WTC11 (cell line): Measurements from ENCODE around the gene CRYBB2. TPM values are rescaled to one million over a fixed set of nuclear protein-coding genes. Genes with fewer than 3 reads are reported as not detected.

Experiments
- ATAC-seq: fragments of 200-7000 bp; cut with Tn5 transposase; 2 replicates; pipeline ENCODE4 v1.10.0; 2021; ENCODE audit warnings: mild to moderate bottlenecking, moderate library complexity
- CTCF ChIA-PET: fragments of 300-600 bp; sonication (Branson Sonifier 250); formaldehyde crosslinking; loops from one replicate; lab custom pipeline; 2021; ENCODE audit warnings: antibody characterized with exemption; lab: Charles Lee
- POLR2A ChIA-PET: fragments of 350-600 bp; sonication (Branson Sonifier 250); formaldehyde crosslinking; loops from one replicate; lab custom pipeline; 2021; ENCODE audit warnings: antibody characterized with exemption; lab: Charles Lee
- DNase-seq: peaks from one replicate; pipeline ENCODE4 v3.0.0; 2021; ENCODE audit warnings: low spot score
- H3K27ac Mint-ChIP-seq: 2 replicates; pipeline ENCODE4 v1.8.0; 2021; ENCODE audit warnings: mixed read lengths
- H3K27me3 Mint-ChIP-seq: 2 replicates; pipeline ENCODE4 v1.8.0; 2021; ENCODE audit warnings: low read depth, mild to moderate bottlenecking, moderate library complexity, mixed read lengths
- H3K36me3 Mint-ChIP-seq: 2 replicates; pipeline ENCODE4 v1.8.0; 2021; ENCODE audit warnings: mixed read lengths
- H3K4me1 Mint-ChIP-seq: 2 replicates; pipeline ENCODE4 v1.8.0; 2022; ENCODE audit warnings: mixed read lengths
- H3K4me3 Mint-ChIP-seq: 2 replicates; pipeline ENCODE4 v1.8.0; 2021; ENCODE audit warnings: mild to moderate bottlenecking, moderate library complexity, mixed read lengths
- H3K9me3 Mint-ChIP-seq: 2 replicates; pipeline ENCODE4 v1.8.0; 2021; ENCODE audit warnings: mixed read lengths
- ATF1 ChIP-seq: sonication (generic); formaldehyde crosslinking; IDR thresholded peaks from 2 replicates; pipeline ENCODE4 v1.8.1; 2023; ENCODE audit warnings: mild to moderate bottlenecking, moderate library complexity, missing genetic modification reagents
- E2F5 ChIP-seq: sonication (generic); formaldehyde crosslinking; IDR thresholded peaks from 2 replicates; pipeline ENCODE4 v1.8.1; 2022; ENCODE audit warnings: mild to moderate bottlenecking, moderate library complexity, missing genetic modification reagents
- ELF4 ChIP-seq: sonication (generic); formaldehyde crosslinking; IDR thresholded peaks from 2 replicates; pipeline ENCODE4 v1.8.1; 2022; ENCODE audit warnings: low read depth, mild to moderate bottlenecking, moderate library complexity, missing genetic modification reagents
- ESRRA ChIP-seq: sonication (generic); formaldehyde crosslinking; IDR thresholded peaks from 2 replicates; pipeline ENCODE4 v1.8.1; 2022; ENCODE audit warnings: mild to moderate bottlenecking, missing genetic modification reagents, borderline replicate concordance
- FOXK1 ChIP-seq: sonication (generic); formaldehyde crosslinking; IDR thresholded peaks from 2 replicates; pipeline ENCODE4 v1.8.0; 2022; ENCODE audit warnings: mild to moderate bottlenecking, moderate library complexity, missing genetic modification reagents
- GTF2I ChIP-seq: fragments of 250-450 bp; sonication (Bioruptor Pico); conservative IDR thresholded peaks from 2 replicates; pipeline ENCODE4 v1.4.0; 2021; ENCODE audit warnings: mild to moderate bottlenecking
- JAZF1 ChIP-seq: fragments of 250-450 bp; sonication (Bioruptor Pico); IDR thresholded peaks from 2 replicates; pipeline ENCODE4 v1.9.0; 2021; ENCODE audit warnings: moderate library complexity, mild to moderate bottlenecking, inconsistent platforms
- MXD4 ChIP-seq: fragments of 250-450 bp; sonication (Bioruptor Pico); IDR thresholded peaks from 2 replicates; pipeline ENCODE4 v1.8.0; 2021; ENCODE audit warnings: mild to moderate bottlenecking, moderate library complexity, borderline replicate concordance
- NFE2L1 ChIP-seq: sonication (generic); formaldehyde crosslinking; IDR thresholded peaks from 2 replicates; pipeline ENCODE4 v1.8.1; 2023; ENCODE audit warnings: missing genetic modification reagents
- NR1H2 ChIP-seq: sonication (generic); formaldehyde crosslinking; IDR thresholded peaks from 2 replicates; pipeline ENCODE4 v1.9.0; 2021; ENCODE audit warnings: mild to moderate bottlenecking, moderate library complexity, missing genetic modification reagents
- NR2C2 ChIP-seq: sonication (generic); formaldehyde crosslinking; IDR thresholded peaks from 2 replicates; pipeline ENCODE4 v1.8.0; 2022; ENCODE audit warnings: mild to moderate bottlenecking, missing genetic modification reagents
- PRRX2 ChIP-seq: fragments of 250-450 bp; sonication (Bioruptor Pico); IDR thresholded peaks from 2 replicates; pipeline ENCODE4 v1.8.0; 2021; ENCODE audit warnings: mild to moderate bottlenecking
- SOX15 ChIP-seq: fragments of 250-450 bp; sonication (Bioruptor Pico); IDR thresholded peaks from 2 replicates; pipeline ENCODE4 v1.9.0; 2021; ENCODE audit warnings: mild to moderate bottlenecking
- ZBTB43 ChIP-seq: sonication (generic); formaldehyde crosslinking; IDR thresholded peaks from 2 replicates; pipeline ENCODE4 v1.8.1; 2023; ENCODE audit warnings: mild to moderate bottlenecking, missing genetic modification reagents
- ZMAT4 ChIP-seq: fragments of 250-450 bp; sonication (Bioruptor Pico); IDR thresholded peaks from 2 replicates; pipeline ENCODE4 v1.9.0; 2021; ENCODE audit warnings: mild to moderate bottlenecking
- ZNF138 ChIP-seq: sonication (generic); formaldehyde crosslinking; conservative IDR thresholded peaks from 2 replicates; pipeline ENCODE4 v1.8.1; 2022; ENCODE audit warnings: mild to moderate bottlenecking, moderate library complexity, missing genetic modification reagents
- ZNF263 ChIP-seq: sonication (generic); formaldehyde crosslinking; IDR thresholded peaks from 2 replicates; pipeline ENCODE4 v1.8.1; 2022; ENCODE audit warnings: low read depth, mild to moderate bottlenecking, moderate library complexity, missing genetic modification reagents
- total RNA-seq: library from RNA; stranded (reverse); gene quantifications from 3 replicates; pipeline ENCODE4 v1.2.3, GENCODE V29; 2021
- TF ChIP-seq, protein P1 (sequence below): sonication (generic); formaldehyde crosslinking; conservative IDR thresholded peaks from 2 replicates; pipeline ENCODE4 v1.8.1; 2023; ENCODE audit warnings: mild to moderate bottlenecking, low read depth, missing genetic modification reagents, moderate library complexity
- TF ChIP-seq, protein P2 (sequence below): sonication (generic); formaldehyde crosslinking; IDR thresholded peaks from 2 replicates; pipeline ENCODE4 v1.8.0; 2022; ENCODE audit warnings: mild to moderate bottlenecking, missing genetic modification reagents
- TF ChIP-seq, protein P3 (sequence below): sonication (generic); formaldehyde crosslinking; IDR thresholded peaks from 2 replicates; pipeline ENCODE4 v1.8.1; 2022; ENCODE audit warnings: mild to moderate bottlenecking, missing genetic modification reagents, moderate library complexity, borderline replicate concordance
- TF ChIP-seq, protein P4 (sequence below): fragments of 250-450 bp; sonication (Bioruptor Pico); IDR thresholded peaks from 2 replicates; pipeline ENCODE4 v2.1.2; 2022; ENCODE audit warnings: mild to moderate bottlenecking, moderate library complexity
- TF ChIP-seq, protein P5 (sequence below): sonication (generic); formaldehyde crosslinking; IDR thresholded peaks from 2 replicates; pipeline ENCODE4 v1.8.0; 2022; ENCODE audit warnings: mild to moderate bottlenecking, missing genetic modification reagents

CRYBB2 gene
- total RNA-seq, 1 experiment from 2014 or later = 0.28 TPM

DNA sequence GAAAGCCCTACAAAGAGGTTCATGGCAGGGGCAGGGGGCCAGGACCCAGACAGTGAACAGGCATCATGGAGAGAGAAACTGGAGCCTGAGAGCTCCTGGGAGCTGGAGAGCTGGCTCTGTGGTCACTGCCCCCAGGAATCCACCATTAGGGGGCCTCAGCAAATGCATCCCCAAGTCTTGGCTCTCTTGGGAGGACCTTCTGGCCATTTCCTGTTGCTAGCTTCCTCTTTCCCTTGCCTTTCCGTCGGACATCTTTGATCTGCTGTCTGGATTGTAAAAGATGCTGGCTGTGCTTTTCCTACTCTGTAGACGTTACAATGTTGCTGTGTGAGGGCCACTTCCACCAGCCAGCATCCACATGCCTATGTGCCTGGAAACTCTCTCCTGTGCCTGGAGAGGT is 7.1 kb upstream of the CRYBB2 start (continued):
- TF ChIP-seq, protein P1, sequence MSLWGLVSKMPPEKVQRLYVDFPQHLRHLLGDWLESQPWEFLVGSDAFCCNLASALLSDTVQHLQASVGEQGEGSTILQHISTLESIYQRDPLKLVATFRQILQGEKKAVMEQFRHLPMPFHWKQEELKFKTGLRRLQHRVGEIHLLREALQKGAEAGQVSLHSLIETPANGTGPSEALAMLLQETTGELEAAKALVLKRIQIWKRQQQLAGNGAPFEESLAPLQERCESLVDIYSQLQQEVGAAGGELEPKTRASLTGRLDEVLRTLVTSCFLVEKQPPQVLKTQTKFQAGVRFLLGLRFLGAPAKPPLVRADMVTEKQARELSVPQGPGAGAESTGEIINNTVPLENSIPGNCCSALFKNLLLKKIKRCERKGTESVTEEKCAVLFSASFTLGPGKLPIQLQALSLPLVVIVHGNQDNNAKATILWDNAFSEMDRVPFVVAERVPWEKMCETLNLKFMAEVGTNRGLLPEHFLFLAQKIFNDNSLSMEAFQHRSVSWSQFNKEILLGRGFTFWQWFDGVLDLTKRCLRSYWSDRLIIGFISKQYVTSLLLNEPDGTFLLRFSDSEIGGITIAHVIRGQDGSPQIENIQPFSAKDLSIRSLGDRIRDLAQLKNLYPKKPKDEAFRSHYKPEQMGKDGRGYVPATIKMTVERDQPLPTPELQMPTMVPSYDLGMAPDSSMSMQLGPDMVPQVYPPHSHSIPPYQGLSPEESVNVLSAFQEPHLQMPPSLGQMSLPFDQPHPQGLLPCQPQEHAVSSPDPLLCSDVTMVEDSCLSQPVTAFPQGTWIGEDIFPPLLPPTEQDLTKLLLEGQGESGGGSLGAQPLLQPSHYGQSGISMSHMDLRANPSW (CRISPR knock-in tag) = no peak
- TF ChIP-seq FOXK1 (CRISPR knock-in tag) = no peak
- TF ChIP-seq SOX15 (CRISPR knock-in tag) = no peak
- no peak for TF ChIP-seq ELF4 (CRISPR knock-in tag)
- TF ChIP-seq, protein P2, sequence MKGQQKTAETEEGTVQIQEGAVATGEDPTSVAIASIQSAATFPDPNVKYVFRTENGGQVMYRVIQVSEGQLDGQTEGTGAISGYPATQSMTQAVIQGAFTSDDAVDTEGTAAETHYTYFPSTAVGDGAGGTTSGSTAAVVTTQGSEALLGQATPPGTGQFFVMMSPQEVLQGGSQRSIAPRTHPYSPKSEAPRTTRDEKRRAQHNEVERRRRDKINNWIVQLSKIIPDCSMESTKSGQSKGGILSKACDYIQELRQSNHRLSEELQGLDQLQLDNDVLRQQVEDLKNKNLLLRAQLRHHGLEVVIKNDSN (CRISPR knock-in tag) = no peak
- TF ChIP-seq, protein P3, sequence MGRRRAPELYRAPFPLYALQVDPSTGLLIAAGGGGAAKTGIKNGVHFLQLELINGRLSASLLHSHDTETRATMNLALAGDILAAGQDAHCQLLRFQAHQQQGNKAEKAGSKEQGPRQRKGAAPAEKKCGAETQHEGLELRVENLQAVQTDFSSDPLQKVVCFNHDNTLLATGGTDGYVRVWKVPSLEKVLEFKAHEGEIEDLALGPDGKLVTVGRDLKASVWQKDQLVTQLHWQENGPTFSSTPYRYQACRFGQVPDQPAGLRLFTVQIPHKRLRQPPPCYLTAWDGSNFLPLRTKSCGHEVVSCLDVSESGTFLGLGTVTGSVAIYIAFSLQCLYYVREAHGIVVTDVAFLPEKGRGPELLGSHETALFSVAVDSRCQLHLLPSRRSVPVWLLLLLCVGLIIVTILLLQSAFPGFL (CRISPR knock-in tag) = no peak
- TF ChIP-seq ZNF138 (CRISPR knock-in tag) = no peak

- no peak for TF ChIP-seq ZMAT4 (CRISPR knock-in tag)
- no peak for TF ChIP-seq E2F5 (CRISPR knock-in tag)
- TF ChIP-seq NR1H2 (CRISPR knock-in tag) = no peak
- no peak for TF ChIP-seq ZNF263 (CRISPR knock-in tag)
- no peak for TF ChIP-seq ATF1 (CRISPR knock-in tag)
- ChIA-PET CTCF (interaction anchor here (1.4 to 3.8 kb wide), 4 partner anchors 11 to 132 kb away, joined by 4 to 22 read pairs (median 10); no protein-coding TSS in a partner anchor), POLR2A (interaction anchor here (1.2 kb wide), 1 partner anchor 12 kb away, joined by 3 read pairs; no protein-coding TSS in a partner anchor)
- no peak for DNase-seq
- peaks cover 6% of the 10 kb centered on the region; the same call in 1 of the 2 replicates for H3K36me3 Mint-ChIP-seq
- no peak overlapping the region for H3K27ac Mint-ChIP-seq
- no peak overlapping the region for H3K4me3 Mint-ChIP-seq
- ATAC-seq = no peak
- peaks cover 33% of the 10 kb centered on the region for H3K9me3 Mint-ChIP-seq
- peaks cover 13% of the 10 kb centered on the region for H3K27me3 Mint-ChIP-seq
- no peaks in the 10 kb centered on the region for H3K4me1 Mint-ChIP-seq
These were observed 6.2 kb upstream of the CRYBB2 start for GRCh38 chr22:25213221-25213620.

GRCh38 chr22:25216230-25216629 is 3.2 kb upstream of the CRYBB2 start:
- ChIA-PET CTCF (no interaction called here), POLR2A (no interaction called here)
- no peaks in the 10 kb centered on the region for H3K4me1 Mint-ChIP-seq
- H3K36me3 Mint-ChIP-seq = peaks cover 6% of the 10 kb centered on the region; the same call in 1 of the 2 replicates
- no peak for TF ChIP-seq GTF2I
- TF ChIP-seq NR2C2 (CRISPR knock-in tag) = no peak
- TF ChIP-seq JAZF1 (CRISPR knock-in tag) = no peak
- TF ChIP-seq MXD4 = no peak
- no peak for TF ChIP-seq NFE2L1 (CRISPR knock-in tag)
- TF ChIP-seq, protein P4, sequence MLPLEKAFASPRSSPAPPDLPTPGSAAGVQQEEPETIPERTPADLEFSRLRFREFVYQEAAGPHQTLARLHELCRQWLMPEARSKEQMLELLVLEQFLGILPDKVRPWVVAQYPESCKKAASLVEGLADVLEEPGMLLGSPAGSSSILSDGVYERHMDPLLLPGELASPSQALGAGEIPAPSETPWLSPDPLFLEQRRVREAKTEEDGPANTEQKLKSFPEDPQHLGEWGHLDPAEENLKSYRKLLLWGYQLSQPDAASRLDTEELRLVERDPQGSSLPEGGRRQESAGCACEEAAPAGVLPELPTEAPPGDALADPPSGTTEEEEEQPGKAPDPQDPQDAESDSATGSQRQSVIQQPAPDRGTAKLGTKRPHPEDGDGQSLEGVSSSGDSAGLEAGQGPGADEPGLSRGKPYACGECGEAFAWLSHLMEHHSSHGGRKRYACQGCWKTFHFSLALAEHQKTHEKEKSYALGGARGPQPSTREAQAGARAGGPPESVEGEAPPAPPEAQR = no peak
- TF ChIP-seq ZBTB43 = no peak
- no peak for TF ChIP-seq ESRRA (CRISPR knock-in tag)
- TF ChIP-seq, protein P5, sequence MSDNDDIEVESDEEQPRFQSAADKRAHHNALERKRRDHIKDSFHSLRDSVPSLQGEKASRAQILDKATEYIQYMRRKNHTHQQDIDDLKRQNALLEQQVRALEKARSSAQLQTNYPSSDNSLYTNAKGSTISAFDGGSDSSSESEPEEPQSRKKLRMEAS = no peak
- no peak for TF ChIP-seq PRRX2 (CRISPR knock-in tag)
- H3K27me3 Mint-ChIP-seq = peaks cover 13% of the 10 kb centered on the region
- DNase-seq (no peak), ATAC-seq (no peak)
- H3K27ac Mint-ChIP-seq = no peak overlapping the region
- H3K4me3 Mint-ChIP-seq = no peak overlapping the region
- peaks cover 33% of the 10 kb centered on the region for H3K9me3 Mint-ChIP-seq
